GM18519 (cell line): Measurements from ENCODE around the gene MPPED1.

Experiments
- ATAC-seq: cut with Tn5 transposase; IDR thresholded peaks from one replicate; pipeline ENCODE4 v1.9.1; 2021; ENCODE audit warnings: mild to moderate bottlenecking, moderate library complexity; ENCODE audit not compliant: unreplicated experiment, low FRiP score

Gene MPPED1

GRCh38 chr22:43411869-43412807 is at the start of gene MPPED1:
Gene MPPED1 (plus strand): TSS chr22:43412014. CDS start chr22:43424986, 12,972 bp downstream.
- ATAC-seq, result no peak

- no peak for ATAC-seq
Observed at GRCh38 chr22:43363315-43364168, 48.3 kb upstream of the MPPED1 start.

GRCh38 chr22:43364169-43364435 is 47.7 kb upstream of the MPPED1 start:
- no peak for ATAC-seq

GRCh38 chr22:43365715-43366440 is 45.9 kb upstream of the MPPED1 start:
- ATAC-seq, result no peak

GRCh38 chr22:43370036-43370435 is 41.8 kb upstream of the MPPED1 start:
- no peak for ATAC-seq

GRCh38 chr22:43375951-43376455 is 35.8 kb upstream of the MPPED1 start:
- no peak for ATAC-seq

- ATAC-seq, result no peak
Observed at GRCh38 chr22:43376765-43377547, 34.9 kb upstream of the MPPED1 start.

- ATAC-seq, result no peak
Observed at GRCh38 chr22:43377548-43377895, 34.3 kb upstream of the MPPED1 start.

- no peak for ATAC-seq
Observed at GRCh38 chr22:43377896-43378704, 33.7 kb upstream of the MPPED1 start.

GRCh38 chr22:43381693-43382092 is 30.1 kb upstream of the MPPED1 start:
- ATAC-seq, result no peak

- no peak for ATAC-seq
Observed at GRCh38 chr22:43384863-43385262, 27.0 kb upstream of the MPPED1 start.

- ATAC-seq, result no peak
Observed at GRCh38 chr22:43385770-43386641, 25.8 kb upstream of the MPPED1 start.

GRCh38 chr22:43387815-43388214 is 24.0 kb upstream of the MPPED1 start:
- no peak for ATAC-seq

- ATAC-seq, result no peak
Observed at GRCh38 chr22:43388420-43388851, 23.4 kb upstream of the MPPED1 start.

- ATAC-seq, result no peak
Observed at GRCh38 chr22:43389227-43389836, 22.5 kb upstream of the MPPED1 start.

- ATAC-seq, result no peak
Observed at GRCh38 chr22:43390166-43390565, 21.6 kb upstream of the MPPED1 start.

- ATAC-seq, result no peak
Observed at GRCh38 chr22:43390872-43391271, 20.9 kb upstream of the MPPED1 start.

GRCh38 chr22:43391306-43391705 is 20.5 kb upstream of the MPPED1 start:
- ATAC-seq, result no peak
